Measurements from ENCODE around the gene NDUFA12.

NDUFA12 gene

DNA sequence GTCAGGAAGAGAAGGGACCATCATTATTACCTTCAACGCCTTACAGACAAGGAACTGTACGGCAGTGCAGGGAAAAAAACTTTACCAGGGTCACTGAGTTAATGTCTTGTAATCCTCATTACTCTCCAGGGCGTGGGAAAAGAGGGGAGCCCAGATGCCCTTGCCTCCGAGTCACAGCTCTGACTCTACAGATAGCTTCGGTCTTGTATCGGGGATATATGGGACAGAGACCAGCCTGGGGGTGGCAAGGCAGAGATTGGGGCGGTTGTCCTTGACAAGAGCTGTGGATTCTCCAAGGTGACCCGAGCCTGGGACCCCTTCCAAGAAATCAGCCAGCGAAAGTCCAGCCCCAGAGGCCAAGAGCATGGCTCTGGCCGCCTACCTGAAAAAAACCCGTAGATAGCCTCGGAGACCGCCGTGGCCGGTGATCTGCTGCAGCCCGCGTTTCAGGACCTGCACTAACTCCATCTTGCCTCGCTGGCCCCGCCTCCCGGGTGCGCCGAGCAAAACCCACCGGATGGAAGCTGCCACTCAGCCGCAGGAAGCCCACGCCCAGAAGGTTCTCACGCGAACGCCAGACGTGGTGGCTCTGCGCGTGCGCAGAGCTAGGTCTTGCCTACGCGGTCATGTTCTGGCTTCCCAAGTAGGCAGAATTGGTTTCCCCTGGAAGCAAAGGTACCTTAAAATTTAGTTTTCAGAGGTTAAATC, at the start of gene NDUFA12:
Gene NDUFA12, minus strand, starts transcription at position 485 of the 708 bp plus-strand sequence. Its CDS starts 17 bp downstream, at position 468.
- peak; percentile 96 to 97 for DNase-seq
- TF ChIP-seq POLR2A (IDR thresholded peaks at IDR 0.05; ENCODE audit: low read length) (peak; percentile 94), GATA1 (IDR thresholded peaks at IDR 0.05; ENCODE audit: low read depth, low read length) (no peak)

- peak; percentile 3 to 42 for DNase-seq
- no peak for TF ChIP-seq GATA1 (IDR thresholded peaks at IDR 0.05; ENCODE audit: low read depth, low read length)
- TF ChIP-seq POLR2A (IDR thresholded peaks at IDR 0.05; ENCODE audit: low read length), result no peak
These were observed 47.7 kb upstream of the NDUFA12 start for GRCh38 chr12:95051241-95051640.

- DNase-seq, result no peak
- TF ChIP-seq GATA1 (IDR thresholded peaks at IDR 0.05; ENCODE audit: low read depth, low read length) (no peak), POLR2A (IDR thresholded peaks at IDR 0.05; ENCODE audit: low read length) (no peak)
These were observed 34.4 kb upstream of the NDUFA12 start for GRCh38 chr12:95037906-95038305.

GRCh38 chr12:95034750-95035149, 31.3 kb upstream of the NDUFA12 start:
- no peak for DNase-seq
- no peak for TF ChIP-seq GATA1 (IDR thresholded peaks at IDR 0.05; ENCODE audit: low read depth, low read length)
- TF ChIP-seq POLR2A (IDR thresholded peaks at IDR 0.05; ENCODE audit: low read length), result no peak

DNA sequence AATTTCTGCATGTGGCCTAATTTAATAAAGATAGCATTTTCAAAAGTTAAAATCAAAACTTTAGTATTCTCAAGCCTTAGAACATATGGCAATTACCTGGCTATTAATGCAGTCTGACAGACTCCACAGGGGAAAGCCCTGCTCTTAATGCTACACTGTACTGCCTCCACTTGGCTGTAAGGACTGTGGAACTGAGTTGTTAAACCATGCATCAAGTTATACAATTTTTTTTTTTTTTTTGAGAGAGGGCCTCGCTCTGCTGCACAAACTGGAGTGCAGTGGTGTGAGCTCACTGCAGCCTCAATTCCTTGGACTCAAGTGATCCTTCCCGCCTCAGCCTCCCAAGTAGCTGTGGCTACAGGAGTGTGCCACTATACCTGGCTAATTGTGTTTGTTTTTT, 19.0 kb upstream of the NDUFA12 start:
- no peak for DNase-seq
- TF ChIP-seq POLR2A (IDR thresholded peaks at IDR 0.05; ENCODE audit: low read length) (no peak), GATA1 (IDR thresholded peaks at IDR 0.05; ENCODE audit: low read depth, low read length) (no peak)

DNA sequence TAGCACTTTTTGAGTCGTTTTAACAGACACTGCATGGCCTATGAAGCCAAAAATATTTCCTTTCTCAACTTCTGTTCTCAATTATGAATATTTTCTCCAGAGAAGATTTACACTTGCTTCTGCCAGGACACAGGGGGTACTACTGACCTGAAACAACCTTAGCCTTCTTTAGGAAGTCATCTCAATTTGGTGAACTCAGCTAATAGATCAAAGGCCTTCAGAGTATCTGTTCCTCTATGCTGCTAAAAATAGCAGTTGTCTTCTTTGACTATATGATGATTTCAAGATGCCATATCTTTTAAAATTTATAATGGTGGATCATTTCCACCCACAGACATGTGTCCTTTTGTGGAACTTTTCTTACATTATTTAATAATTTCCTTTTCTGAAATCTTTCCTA, 14.0 kb upstream of the NDUFA12 start:
- no peak for TF ChIP-seq GATA1 (IDR thresholded peaks at IDR 0.05; ENCODE audit: low read depth, low read length)
- TF ChIP-seq POLR2A (IDR thresholded peaks at IDR 0.05; ENCODE audit: low read length), result no peak
- DNase-seq, result no peak

DNA sequence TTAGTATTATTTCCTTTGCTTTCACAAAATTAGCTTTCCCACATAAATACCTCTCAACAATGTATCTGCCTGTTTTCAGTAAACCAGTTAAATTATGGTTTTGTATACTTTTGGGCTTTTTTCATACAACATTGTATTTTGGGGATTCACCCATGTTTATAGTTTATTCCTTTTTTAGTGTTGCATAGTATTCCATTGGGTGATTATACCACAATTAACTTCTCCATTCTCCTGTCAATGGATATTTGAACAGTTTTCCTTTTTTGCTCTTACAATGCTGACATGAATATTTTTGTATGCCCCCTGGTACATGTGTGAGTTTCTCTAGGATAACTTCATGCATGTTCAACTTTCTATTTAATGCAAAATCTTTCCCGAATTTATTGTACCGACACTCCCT, 12.6 kb upstream of the NDUFA12 start:
- DNase-seq, result no peak
- TF ChIP-seq POLR2A (IDR thresholded peaks at IDR 0.05; ENCODE audit: low read length), result no peak
- no peak for TF ChIP-seq GATA1 (IDR thresholded peaks at IDR 0.05; ENCODE audit: low read depth, low read length)

GRCh38 chr12:95014554-95014953, 11.1 kb upstream of the NDUFA12 start:
- TF ChIP-seq POLR2A (IDR thresholded peaks at IDR 0.05; ENCODE audit: low read length) (no peak), GATA1 (IDR thresholded peaks at IDR 0.05; ENCODE audit: low read depth, low read length) (no peak)
- no peak for DNase-seq

DNA sequence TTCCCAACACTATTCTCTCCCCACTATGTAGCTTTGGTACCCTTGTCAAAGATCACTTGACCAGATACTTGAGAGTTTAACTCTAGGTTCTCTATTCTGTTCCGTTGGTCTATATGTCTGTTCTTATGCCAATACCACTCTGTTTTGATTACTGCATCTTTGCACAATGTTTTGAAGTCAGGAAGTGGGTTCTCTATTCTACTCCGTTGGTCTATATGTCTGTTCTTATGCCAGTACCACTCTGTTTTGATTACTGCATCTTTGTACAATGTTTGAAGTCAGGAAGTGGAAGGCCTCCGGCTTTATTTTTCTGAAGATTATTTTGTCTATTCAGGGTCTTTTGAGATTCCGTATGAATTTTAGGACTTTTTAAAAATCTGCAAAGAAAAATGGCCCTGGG, 2.7 kb upstream of the NDUFA12 start:
- DNase-seq, result no peak
- TF ChIP-seq GATA1 (IDR thresholded peaks at IDR 0.05; ENCODE audit: low read depth, low read length), result no peak
- no peak for TF ChIP-seq POLR2A (IDR thresholded peaks at IDR 0.05; ENCODE audit: low read length)

DNA sequence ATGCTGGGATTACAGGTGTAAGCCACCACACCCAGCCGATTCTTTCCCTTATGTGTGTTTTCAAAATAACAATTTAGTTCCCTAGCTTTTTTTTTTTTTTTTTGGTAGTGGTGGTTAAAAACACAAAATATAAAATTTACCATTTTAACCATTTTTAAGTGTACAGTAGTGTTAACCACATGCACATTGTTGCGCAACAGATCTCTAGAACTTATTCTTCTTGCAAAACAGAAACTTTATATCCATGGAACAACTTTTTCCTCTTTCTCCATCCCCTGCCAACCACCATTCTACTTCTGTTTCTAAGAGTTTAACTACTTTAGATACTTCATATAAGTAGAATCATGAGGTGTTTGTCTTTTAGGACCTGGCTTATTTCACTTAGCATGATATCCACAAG, 1.1 kb upstream of the NDUFA12 start:
- peak in 1 of 2 experiments; percentile 6 for DNase-seq
- TF ChIP-seq GATA1 (IDR thresholded peaks at IDR 0.05; ENCODE audit: low read depth, low read length) (no peak), POLR2A (IDR thresholded peaks at IDR 0.05; ENCODE audit: low read length) (no peak)

DNA sequence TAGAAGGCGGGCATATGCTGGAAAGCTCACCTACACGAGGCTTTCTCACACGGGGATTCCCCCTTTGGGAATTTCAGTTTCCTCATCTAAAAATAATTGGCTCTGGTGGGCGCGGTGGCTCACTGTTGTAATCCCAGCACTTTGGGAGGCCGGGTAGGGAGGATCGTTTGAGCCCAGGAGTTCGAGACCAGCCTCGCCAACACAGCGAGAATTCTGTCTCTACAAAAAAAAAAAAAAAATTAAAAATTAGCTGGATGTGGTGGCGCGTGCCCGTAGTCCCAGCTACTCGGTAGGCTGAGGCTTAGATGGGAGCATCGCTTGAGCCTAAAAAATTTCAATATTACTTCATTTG, 400 bp upstream of the NDUFA12 start:
- no peak for TF ChIP-seq GATA1 (IDR thresholded peaks at IDR 0.05; ENCODE audit: low read depth, low read length)
- TF ChIP-seq POLR2A (IDR thresholded peaks at IDR 0.05; ENCODE audit: low read length), result no peak

DNA sequence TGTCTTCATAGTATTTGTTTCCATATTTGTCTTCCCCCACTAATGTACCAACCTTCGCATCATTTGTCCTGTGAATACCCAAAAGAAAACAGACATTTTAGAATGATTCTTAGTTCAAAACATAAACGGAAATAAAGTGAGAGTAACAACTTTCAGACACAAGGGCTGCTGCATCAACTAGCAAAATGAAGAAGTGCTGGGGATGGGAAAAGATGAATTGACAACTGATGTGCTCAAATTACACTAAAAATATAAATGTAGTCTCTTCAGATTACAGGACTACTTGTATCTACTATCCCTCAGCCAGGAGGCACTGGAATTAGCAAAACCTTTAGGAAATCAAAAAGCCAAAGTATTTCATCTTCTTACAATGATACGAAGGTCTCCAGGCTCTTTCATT, 743 bp downstream of the NDUFA12 start:
- peak in 1 of 2 experiments; percentile 27 for DNase-seq
- TF ChIP-seq POLR2A (IDR thresholded peaks at IDR 0.05; ENCODE audit: low read length) (no peak), GATA1 (IDR thresholded peaks at IDR 0.05; ENCODE audit: low read depth, low read length) (no peak)

More for the DNA sequence above, 400 bp upstream of the NDUFA12 start:
- DNase-seq, result no peak

DNA sequence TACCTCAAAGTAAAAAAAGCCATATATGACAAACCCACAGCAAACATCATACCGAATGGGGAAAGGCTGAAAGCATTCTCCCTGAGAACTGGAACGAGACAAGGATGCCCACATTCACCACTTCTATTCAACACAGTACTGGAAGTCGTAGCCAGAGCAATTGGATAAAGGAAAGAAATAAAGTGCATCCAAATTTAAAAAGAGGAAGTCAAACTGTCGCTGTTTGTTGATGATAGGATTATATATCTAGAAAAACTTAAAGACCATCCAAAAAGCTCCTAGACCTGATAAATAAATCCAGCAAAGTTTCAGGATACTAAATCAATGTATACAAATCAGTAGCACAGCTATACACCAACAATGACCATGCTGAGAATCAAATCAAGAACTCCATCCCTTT, 5.2 kb downstream of the NDUFA12 start:
- DNase-seq, result no peak
- TF ChIP-seq GATA1 (IDR thresholded peaks at IDR 0.05; ENCODE audit: low read depth, low read length), result no peak
- TF ChIP-seq POLR2A (IDR thresholded peaks at IDR 0.05; ENCODE audit: low read length), result no peak

DNA sequence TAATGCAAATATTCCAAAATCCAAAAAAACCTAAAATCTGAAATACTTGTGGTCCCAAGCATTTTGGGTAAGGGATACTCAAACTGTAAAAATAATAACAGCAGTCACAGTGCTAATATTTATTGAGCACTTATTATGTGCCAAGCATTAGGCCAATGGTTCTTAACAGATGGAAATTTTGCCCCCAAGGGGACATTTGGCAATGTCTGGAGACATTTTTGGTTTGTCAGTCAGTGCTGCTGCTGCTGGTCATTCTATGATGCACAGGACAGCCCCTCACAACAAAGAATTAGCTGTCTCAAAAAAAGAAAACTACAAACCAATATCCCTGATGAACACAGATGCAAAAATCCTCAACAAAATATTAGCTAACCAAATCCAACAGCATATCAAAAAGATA, 5.8 kb downstream of the NDUFA12 start:
- no peak for DNase-seq
- TF ChIP-seq GATA1 (IDR thresholded peaks at IDR 0.05; ENCODE audit: low read depth, low read length) (no peak), POLR2A (IDR thresholded peaks at IDR 0.05; ENCODE audit: low read length) (no peak)

- TF ChIP-seq GATA1 (IDR thresholded peaks at IDR 0.05; ENCODE audit: low read depth, low read length) (no peak), POLR2A (IDR thresholded peaks at IDR 0.05; ENCODE audit: low read length) (no peak)
- no peak for DNase-seq
These were observed 6.4 kb downstream of the NDUFA12 start for GRCh38 chr12:94997061-94997460.
